AG09319 (cell line): ENCODE measurements around the gene RPL34.

ENCODE experiments used
- DNase-seq: peaks from one replicate; pipeline ENCODE4 v3.0.0-alpha.2; 2010; ENCODE audit warnings: low read depth; ENCODE audit errors: extremely low read depth
- TF ChIP-seq, protein P1 (sequence below): IDR thresholded peaks from 2 replicates; pipeline ENCODE4 v1.5.1; 2011; ENCODE audit warnings: low read depth, mild to moderate bottlenecking, inconsistent platforms, low read length, moderate library complexity

The RPL34 gene

DNA sequence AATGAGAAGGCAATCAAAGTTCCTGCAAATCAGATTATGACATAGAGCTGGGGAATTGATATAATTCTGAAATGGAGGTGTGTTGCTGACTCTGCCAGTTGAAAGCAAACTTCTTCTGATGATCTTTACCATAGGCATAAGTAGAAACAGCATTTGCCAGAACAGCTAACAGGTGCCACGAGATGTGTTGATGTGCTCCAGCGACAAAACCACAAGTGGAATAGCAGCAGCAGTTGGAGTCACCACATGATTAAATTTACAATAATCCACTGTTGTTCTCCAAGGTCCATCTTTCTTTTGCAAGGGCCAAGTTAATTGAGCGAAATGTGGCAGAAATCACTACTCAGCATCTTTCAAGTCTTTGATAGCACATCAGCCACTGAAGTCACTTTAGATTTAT is 26.3 kb downstream of the RPL34 start:
- DNase-seq, result no peak
- TF ChIP-seq, protein P1, sequence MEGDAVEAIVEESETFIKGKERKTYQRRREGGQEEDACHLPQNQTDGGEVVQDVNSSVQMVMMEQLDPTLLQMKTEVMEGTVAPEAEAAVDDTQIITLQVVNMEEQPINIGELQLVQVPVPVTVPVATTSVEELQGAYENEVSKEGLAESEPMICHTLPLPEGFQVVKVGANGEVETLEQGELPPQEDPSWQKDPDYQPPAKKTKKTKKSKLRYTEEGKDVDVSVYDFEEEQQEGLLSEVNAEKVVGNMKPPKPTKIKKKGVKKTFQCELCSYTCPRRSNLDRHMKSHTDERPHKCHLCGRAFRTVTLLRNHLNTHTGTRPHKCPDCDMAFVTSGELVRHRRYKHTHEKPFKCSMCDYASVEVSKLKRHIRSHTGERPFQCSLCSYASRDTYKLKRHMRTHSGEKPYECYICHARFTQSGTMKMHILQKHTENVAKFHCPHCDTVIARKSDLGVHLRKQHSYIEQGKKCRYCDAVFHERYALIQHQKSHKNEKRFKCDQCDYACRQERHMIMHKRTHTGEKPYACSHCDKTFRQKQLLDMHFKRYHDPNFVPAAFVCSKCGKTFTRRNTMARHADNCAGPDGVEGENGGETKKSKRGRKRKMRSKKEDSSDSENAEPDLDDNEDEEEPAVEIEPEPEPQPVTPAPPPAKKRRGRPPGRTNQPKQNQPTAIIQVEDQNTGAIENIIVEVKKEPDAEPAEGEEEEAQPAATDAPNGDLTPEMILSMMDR, result no peak

DNA sequence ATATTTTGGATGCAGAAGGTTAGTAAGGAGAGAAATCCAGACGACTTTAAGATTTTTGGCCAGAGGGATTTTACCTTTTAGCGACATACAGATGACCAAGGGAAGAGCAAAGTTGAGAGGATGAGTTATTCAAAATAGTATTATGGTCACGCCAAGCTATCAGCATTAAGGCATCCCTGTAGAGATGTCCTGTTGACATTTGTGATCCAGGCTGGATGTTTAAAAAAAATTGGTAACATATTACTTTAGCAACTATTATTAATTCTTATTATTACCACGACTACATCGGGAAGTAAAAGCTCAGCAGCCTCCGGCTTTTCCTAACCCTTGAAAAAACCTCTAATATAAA is 29.5 kb downstream of the RPL34 start:
- DNase-seq, result no peak
- TF ChIP-seq, protein P1, result no peak

DNA sequence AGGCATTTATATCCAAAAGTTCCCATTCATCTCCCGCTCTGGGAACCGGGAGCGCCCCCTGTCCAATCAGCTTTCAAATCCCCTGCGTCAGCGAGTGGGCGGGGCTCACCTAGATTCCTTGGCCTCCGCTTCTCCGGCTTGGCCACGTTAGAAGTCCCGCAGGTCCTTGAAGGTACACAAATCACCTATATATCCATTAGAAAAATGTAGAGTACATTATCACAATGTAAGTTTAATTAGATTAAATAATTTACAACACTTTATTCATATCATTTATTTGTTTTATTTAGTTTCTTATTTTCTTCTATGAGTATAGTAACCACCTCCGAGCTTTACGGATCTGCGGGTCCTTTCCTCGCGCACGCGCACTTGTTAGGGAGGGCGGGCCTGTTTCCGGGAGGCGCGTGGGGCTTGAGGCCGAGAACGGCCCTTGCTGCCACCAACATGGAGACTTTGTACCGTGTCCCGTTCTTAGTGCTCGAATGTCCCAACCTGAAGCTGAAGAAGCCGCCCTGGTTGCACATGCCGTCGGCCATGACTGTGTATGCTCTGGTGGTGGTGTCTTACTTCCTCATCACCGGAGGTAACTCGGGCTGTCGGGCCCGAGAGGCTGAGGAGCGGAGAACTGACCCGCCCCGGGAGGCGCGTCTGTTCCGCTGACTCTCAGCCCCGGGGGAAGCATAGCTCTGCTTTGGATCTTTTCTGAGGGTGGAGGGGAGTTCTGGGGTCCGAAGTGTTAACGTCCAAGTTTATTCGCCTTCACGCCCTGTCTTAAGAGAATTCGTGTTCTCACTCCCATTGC is 30.0 kb downstream of the RPL34 start, which contains the start of gene OSTC:
Gene OSTC (plus strand): TSS at position 388 of the 802 bp plus-strand sequence. CDS start 57 bp downstream, at position 445.
- peak; percentile 94 for DNase-seq
- TF ChIP-seq, protein P1, result peak; percentile 26

DNA sequence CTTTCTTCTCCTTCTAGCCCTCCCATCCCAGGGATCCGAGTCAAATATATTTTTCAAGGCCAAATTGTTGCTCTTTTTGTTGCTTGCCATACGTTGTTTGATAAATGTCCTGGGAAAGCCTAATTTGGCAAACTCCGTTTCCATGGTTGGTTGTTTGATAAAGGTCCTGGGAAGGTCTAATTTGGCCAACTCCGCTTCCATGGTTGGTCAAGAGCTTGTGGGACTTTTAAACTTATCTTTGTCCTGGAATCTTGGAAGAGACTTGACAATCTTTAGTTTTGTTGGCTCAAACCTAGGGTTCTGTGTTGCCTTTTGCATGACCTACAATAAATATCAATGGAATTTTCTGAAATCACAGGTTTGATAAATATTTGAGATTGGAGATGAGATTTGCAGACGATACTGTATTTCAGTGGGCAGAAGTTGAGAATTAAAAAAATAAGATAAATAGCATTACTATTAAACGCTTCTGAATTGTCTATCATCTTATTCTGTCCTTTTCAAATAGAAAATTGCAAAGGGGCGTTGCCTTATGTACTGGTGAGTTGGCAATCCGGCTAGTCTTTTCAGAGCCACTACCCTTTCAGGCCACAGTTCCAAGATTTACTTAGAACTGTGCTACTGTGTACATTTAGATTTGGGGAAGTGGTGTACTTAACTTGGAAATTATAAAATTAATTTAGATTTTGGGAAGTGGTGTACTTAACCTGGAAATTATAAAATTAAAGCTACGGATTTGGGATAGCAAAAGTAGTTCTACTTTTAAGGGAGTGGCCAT is 30.8 kb downstream of the RPL34 start:
- TF ChIP-seq, protein P1, result no peak
- no peak for DNase-seq

DNA sequence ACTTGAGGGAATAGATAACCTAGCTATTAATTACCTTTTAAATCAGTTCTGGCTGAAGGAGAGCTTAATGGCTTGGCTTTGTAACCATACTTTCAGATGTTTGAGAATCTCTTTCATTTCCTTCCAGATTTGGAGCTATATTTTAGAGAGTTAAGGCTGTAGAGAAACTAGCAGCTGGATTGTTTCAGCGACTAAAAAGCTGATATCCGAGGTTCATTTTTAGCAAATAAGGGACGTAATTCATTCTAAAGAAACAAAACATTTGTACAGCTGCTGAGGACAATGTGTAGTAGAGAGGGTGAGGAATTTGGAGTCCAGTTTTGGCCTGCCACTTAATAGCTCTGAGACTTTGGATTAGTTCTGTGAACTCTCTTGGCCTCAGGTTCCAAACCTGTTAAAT is 42.3 kb downstream of the RPL34 start:
- DNase-seq, result no peak
- TF ChIP-seq, protein P1, result no peak

DNA sequence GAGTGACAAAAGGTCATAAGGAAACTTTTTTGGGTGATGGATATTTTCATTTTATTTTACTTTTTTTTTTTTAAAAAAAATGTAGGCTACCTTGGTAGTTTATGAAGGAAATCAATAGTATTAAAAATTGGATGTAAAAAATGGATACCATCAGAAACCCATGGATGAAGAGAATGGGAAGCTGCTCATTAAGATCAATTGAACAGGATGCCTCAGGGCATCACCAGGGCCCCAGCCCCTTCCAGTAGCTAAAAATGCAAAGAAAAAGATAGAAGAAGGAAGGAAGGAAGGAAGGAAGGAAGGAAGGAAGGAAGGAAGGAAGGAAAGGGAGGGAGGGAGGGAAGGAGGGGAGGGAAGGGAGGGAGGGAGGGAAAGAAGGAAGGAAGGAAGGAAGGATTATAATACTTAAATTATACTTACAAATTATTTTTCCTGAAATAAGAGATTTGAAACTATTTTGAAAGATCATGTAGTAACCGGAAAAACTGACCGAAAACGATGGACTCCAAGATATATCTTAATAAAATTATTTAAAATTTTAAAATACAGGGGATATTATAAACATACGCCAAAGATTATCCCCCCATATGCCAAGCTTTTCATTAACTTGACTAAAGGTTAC is 54.1 kb downstream of the RPL34 start:
- TF ChIP-seq, protein P1, result no peak
- no peak for DNase-seq
